Stomach smooth muscle (tissue), 2 donors: Measurements from ENCODE around the gene IFNAR2.
"Not testable (repeated sequence)": the region's sequence is repeated elsewhere in the genome, so short reads cannot be mapped to it uniquely, and the experiment has no call there.

Experiments used
- H3K27ac ChIP-seq: one replicate; pipeline ENCODE4 v1.7.0; 2013; ENCODE audit warnings: mild to moderate bottlenecking, low read length, inconsistent platforms
- H3K27me3 ChIP-seq, 2 donors: one replicate each; pipeline ENCODE4 v1.7.0; 2013; ENCODE audit warnings: low read length in 2 of 2; ENCODE audit not compliant: insufficient read depth in 2 of 2, control insufficient read depth in 1 of 2
- H3K36me3 ChIP-seq, 2 donors: one replicate each; pipeline ENCODE4 v1.7.0; 2013; ENCODE audit warnings: low read length in 2 of 2; ENCODE audit not compliant: control insufficient read depth in 2 of 2, insufficient read depth in 2 of 2
- H3K4me1 ChIP-seq: one replicate; pipeline ENCODE4 v1.7.0; 2013; ENCODE audit warnings: low read length; ENCODE audit not compliant: control insufficient read depth, insufficient read depth
- H3K4me3 ChIP-seq, 2 donors: one replicate each; pipeline ENCODE4 v1.7.0; 2013; ENCODE audit warnings: low read length in 2 of 2
- H3K9ac ChIP-seq, 2 donors: one replicate each; pipeline ENCODE4 v1.7.0; 2013; ENCODE audit warnings: low read length in 2 of 2, mild to moderate bottlenecking in 1 of 2
- H3K9me3 ChIP-seq, 2 donors: one replicate each; pipeline ENCODE4 v1.7.0; 2013; ENCODE audit warnings: low read length in 2 of 2; ENCODE audit not compliant: control insufficient read depth in 2 of 2
- donor health status: healthy.
- donor health status: Pancreatic carcinoma.

Gene IFNAR2

DNA sequence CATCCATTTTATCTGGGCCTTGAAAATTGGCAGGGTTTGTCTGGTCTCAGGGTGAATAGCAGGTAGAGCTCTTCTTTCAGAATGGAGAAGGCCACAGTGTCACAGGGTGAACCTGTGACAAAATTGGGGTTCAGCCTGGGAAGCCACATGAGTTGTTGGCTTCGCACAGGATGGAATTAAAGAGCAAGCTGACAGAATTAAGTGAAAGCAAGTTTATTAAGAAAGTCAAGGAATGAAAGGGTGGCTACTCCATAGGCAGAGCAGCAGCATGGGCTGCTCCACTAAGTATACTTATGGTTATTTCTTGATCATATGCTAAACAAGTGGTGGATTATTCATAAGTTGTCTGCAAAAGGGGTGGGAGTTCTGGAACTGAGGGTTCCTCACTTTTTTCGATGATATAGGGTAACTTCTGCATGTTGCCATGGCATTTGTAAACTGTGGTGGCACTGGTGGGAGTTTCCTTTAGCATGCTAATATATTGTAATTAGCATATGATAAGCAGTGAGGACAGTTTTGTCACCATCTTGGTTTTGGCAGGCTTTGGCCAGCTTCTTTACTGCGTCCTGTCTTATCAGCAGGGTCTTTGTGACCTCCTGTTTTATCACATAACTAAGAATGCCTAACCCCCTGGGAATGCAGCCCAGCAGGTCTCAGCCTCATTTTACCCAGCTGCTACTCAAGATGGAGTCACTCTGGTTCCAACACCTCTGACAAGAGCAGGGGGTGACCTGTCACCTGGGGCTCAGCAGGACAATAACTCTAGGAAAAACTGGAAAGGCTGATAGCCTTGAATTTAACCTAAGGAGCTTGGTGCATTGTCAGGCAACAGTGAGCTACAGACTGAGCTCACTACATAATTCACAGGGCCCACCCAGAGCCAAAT is 5.1 kb downstream of the IFNAR2 start:
- H3K9ac ChIP-seq: no peak overlapping the region
- H3K27ac ChIP-seq: no peak overlapping the region

DNA sequence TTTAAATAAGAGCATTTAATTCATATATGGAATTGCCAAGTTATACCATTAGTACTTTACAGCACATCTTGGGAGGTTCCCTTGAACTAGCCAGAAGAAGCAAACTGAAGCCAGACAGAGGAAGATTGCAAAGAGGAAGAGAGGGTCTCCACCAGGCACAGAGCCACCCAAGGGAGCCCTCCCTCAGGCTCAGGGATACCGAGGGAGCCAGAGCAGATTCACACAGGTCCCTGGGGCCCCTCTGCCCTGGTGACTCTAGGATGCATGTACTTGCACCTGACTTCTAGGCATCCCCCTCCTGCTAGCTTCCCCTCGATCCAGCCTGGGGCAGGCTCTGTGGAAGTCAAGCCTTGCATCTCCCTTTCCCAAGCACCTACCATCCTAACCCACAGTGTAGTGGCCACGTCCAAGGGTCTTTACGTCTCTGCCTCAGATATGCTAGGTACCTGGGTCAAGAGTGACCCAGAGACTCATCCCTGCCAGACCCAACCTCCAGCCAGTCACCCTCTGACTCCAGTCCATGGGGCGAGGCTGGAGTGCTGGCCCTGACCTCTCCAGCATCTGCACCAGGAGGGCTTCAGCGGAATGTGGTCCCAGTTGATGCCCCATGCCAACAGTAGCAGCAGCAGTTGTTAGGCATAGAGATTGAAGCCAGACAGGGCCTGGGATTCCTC is 6.4 kb downstream of the IFNAR2 start:
- no peak overlapping the region for H3K9ac ChIP-seq
- no peaks in the 10 kb centered on the region for H3K9me3 ChIP-seq
- H3K36me3 ChIP-seq: no peaks in the 10 kb centered on the region
- no peak overlapping the region for H3K27ac ChIP-seq
- peaks cover 3% of the 10 kb centered on the region for H3K4me1 ChIP-seq
- no peak overlapping the region for H3K4me3 ChIP-seq
- H3K27me3 ChIP-seq: no peaks in the 10 kb centered on the region

More for the DNA sequence above, 5.1 kb downstream of the IFNAR2 start:
- Histone ChIP-seq H3K27me3 (no peaks in the 10 kb centered on the region), H3K9me3 (no peaks in the 10 kb centered on the region), H3K4me1 (peaks cover 11% of the 10 kb centered on the region), H3K4me3 (no peak overlapping the region), H3K36me3 (no peaks in the 10 kb centered on the region)

DNA sequence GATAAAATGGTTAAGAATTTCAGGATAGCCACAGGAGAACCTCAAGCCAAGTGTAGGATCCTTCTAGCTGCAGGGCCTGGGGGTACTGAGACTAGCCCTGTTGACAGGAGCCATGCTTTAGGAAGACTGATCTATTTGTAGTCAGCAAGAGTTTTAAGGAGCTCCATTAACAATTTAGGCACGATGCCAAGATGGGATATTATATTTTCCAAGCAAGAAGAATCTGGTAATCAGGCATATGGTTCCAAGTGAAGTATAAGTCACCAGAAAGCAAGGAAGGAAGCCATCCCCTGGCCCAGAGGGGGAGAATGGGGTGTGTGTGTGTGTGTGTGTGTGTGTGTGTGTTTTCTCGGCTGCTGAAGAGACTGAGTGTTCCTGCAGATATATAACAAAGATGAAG is 7.0 kb downstream of the IFNAR2 start:
- Histone ChIP-seq H3K4me1 (peaks cover 3% of the 10 kb centered on the region), H3K27me3 (no peaks in the 10 kb centered on the region), H3K9ac (no peak overlapping the region), H3K9me3 (no peaks in the 10 kb centered on the region), H3K27ac (no peak overlapping the region), H3K36me3 (no peaks in the 10 kb centered on the region), H3K4me3 (no peak overlapping the region)

DNA sequence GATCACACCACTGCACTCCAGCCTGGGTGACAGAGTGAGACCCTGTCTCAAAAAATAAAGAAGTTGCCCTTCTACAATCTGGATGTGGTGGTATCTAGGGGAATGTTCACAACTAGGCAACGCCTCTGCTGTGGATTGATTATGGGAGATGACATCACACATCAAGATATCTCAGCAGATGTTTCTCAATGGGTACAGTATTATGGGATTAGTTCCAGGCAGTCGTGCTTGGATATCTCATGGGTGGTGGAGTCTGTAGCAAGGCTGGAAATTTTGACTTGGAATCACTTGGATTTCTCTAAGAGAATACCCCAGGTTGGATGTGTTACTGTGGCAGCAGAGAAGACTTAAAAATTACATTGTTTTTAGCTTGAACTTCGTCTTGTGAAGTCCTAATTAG is 7.7 kb downstream of the IFNAR2 start:
- H3K27me3 ChIP-seq: no peaks in the 10 kb centered on the region
- no peak overlapping the region for H3K27ac ChIP-seq
- H3K4me3 ChIP-seq: no peak overlapping the region
- H3K9me3 ChIP-seq: no peaks in the 10 kb centered on the region
- H3K36me3 ChIP-seq: peaks cover 0 to 2% of the 10 kb centered on the region in 2 donors
- H3K9ac ChIP-seq: no peak overlapping the region
- H3K4me1 ChIP-seq: peaks cover 3% of the 10 kb centered on the region

DNA sequence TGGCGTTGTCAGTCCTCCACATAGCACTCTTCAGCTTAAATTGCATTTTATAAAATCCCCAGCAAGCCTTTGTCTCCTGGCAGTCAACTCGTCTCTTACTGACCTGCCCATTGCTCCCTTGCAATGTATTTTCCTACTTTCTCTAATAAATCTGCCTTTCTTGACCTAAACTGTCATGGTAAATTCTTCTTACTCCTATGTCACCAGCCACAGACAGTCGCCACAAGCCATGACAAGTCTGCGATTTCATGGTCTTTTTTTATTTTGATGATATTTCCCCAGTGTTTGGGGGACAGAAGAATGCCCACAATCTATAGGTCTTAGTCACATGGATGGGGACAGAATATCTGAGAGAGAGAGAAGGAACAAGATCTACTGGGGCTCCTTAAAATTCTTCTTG is 8.4 kb downstream of the IFNAR2 start:
- peaks cover 0 to 2% of the 10 kb centered on the region in 2 donors for H3K36me3 ChIP-seq
- H3K4me1 ChIP-seq: peaks cover 3% of the 10 kb centered on the region
- H3K9me3 ChIP-seq: no peaks in the 10 kb centered on the region
- H3K27ac ChIP-seq: no peak overlapping the region
- H3K27me3 ChIP-seq: no peaks in the 10 kb centered on the region
- H3K9ac ChIP-seq: no peak overlapping the region
- H3K4me3 ChIP-seq: no peak overlapping the region

DNA sequence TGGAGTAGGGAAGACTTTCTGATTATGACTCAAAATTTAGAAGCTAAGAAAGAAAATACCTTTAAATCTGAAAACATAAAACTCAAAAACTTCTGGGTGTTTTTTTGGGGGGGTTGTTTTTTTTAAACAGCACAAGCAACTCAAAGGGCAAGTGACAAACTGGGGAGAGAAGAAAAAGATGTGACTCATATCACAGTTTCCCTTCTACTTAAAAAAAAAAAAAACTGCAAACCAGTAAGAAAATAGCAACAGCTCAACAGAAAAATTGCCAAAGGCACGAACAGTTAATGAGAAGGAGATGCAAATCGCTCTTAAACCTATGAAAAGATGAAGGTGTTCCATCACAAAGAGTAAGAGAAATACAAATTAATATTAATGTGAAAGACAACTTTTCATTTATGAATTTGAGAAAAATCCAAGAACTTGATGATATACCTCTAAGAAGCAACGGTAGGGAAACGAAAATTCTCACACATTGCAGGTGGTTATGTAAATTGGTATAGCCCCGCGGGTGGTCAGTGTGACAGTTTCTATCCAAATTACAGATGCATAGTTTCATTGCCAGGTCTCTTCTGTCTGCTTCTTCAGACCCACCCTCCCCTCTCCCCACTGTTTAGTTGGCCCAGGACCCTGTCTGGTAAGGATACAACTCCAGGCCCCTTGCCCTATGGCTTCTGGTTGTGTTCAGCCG is 9.0 kb downstream of the IFNAR2 start:
- Histone ChIP-seq H3K4me3 (no peak overlapping the region), H3K4me1 (peaks cover 3% of the 10 kb centered on the region), H3K27ac (no peak overlapping the region), H3K27me3 (no peaks in the 10 kb centered on the region), H3K36me3 (peaks cover 0 to 2% of the 10 kb centered on the region in 2 donors), H3K9me3 (no peaks in the 10 kb centered on the region), H3K9ac (no peak overlapping the region)

DNA sequence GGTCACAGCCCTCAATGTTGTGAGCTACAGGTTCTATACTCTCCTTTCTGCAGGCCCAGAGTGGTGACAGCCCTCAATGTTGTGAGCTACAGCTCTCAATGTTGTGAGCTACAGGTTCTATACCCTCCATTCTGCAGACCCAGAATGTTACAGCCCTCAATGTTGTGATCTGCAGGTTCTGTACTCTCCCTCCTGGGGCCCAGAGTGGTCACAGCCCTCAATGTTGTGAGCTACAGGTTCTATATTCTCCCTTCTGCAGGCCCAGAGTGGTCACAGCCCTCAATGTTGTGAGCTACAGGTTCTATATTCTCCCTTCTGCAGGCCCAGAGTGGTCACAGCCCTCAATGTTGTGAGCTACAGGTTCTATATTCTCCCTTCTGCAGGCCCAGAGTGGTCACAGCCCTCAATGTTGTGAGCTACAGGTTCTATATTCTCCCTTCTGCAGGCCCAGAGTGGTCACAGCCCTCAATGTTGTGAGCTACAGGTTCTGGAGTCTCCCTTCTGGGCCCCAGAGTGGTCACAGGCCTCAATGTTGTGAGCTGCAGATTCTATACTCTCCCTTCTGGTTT is 9.9 kb downstream of the IFNAR2 start:
- H3K27me3 ChIP-seq, H3K4me3 ChIP-seq, H3K9me3 ChIP-seq, H3K9ac ChIP-seq, H3K36me3 ChIP-seq, H3K4me1 ChIP-seq, H3K27ac ChIP-seq: not testable (repeated sequence)

DNA sequence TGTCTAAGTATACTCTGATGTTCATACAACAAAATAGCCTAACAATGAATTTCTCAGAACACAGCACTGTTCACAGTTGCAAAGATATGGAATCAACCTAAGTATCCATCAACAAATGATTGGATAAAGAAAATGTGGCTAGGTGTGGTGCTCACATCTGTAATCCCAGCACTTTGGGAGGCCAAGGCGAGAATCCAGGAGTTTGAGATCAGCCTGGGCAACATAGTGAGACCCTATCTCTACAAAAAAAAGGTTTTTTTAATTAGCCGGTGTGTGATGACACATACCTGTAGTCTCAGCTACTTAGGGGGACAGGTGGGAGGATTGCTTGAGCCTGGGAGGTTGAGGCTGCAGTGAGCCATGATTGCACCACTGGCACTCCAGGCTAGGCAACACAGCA is 10.7 kb downstream of the IFNAR2 start:
- no peak overlapping the region for H3K27ac ChIP-seq
- H3K27me3 ChIP-seq: no peaks in the 10 kb centered on the region
- no peaks in the 10 kb centered on the region for H3K9me3 ChIP-seq
- H3K4me3 ChIP-seq: no peak overlapping the region
- peaks cover 3% of the 10 kb centered on the region for H3K4me1 ChIP-seq
- H3K36me3 ChIP-seq: peaks cover 0 to 5% of the 10 kb centered on the region in 2 donors
- H3K9ac ChIP-seq: no peak overlapping the region

DNA sequence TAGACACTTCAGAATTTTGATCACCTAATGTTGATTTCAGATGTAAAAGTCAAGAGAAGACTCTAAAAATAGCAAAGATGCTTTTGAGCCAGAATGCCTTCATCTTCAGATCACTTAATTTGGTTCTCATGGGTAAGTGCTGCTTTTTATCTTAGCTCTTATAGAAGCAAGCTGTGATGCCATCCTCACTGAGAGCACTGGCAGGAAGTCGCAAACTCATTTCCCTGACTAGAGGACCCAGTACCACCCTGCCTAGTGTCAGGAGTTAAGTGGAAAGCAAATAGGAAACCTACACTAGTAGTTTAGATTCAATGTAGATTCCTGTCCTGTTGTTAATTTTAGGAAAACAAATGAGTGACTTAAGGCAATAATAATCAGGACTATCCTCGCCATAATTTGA is 12.1 kb downstream of the IFNAR2 start:
- no peak overlapping the region for H3K4me3 ChIP-seq
- peaks cover 6 to 15% of the 10 kb centered on the region in 2 donors for H3K36me3 ChIP-seq
- H3K9me3 ChIP-seq: no peaks in the 10 kb centered on the region
- H3K9ac ChIP-seq: no peak overlapping the region
- no peak overlapping the region for H3K27ac ChIP-seq
- no peaks in the 10 kb centered on the region for H3K4me1 ChIP-seq
- no peaks in the 10 kb centered on the region for H3K27me3 ChIP-seq

DNA sequence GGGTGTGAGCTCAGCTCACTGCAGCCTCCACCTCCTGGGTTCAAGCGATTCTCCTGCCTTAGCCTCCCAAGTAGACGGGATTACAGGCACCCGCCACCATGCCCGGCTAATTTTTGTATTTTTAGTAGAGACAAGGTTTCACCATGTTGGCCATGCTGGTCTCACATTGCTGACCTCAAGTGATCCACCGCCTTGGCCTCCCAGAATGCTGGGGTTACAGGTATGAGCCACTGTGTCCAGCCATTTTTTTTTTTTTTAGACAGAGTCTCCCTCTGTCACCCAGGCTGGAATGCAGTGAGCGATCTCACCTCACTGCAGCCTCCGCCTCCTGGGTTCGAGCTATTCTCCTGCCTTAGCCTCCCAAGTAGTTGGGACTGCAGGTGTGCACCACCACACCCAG is 13.1 kb downstream of the IFNAR2 start:
- not testable (repeated sequence) for H3K27ac ChIP-seq, H3K27me3 ChIP-seq, H3K9ac ChIP-seq, H3K4me3 ChIP-seq, H3K9me3 ChIP-seq, H3K4me1 ChIP-seq
- H3K36me3 ChIP-seq: peaks cover 14 to 22% of the 10 kb centered on the region in 2 donors
